Measurements from ENCODE around the gene LRRC8C.
"Not testable (repeated sequence)": the region's sequence is repeated elsewhere in the genome, so short reads cannot be mapped to it uniquely, and the experiment has no call there.

LRRC8C gene

DNA sequence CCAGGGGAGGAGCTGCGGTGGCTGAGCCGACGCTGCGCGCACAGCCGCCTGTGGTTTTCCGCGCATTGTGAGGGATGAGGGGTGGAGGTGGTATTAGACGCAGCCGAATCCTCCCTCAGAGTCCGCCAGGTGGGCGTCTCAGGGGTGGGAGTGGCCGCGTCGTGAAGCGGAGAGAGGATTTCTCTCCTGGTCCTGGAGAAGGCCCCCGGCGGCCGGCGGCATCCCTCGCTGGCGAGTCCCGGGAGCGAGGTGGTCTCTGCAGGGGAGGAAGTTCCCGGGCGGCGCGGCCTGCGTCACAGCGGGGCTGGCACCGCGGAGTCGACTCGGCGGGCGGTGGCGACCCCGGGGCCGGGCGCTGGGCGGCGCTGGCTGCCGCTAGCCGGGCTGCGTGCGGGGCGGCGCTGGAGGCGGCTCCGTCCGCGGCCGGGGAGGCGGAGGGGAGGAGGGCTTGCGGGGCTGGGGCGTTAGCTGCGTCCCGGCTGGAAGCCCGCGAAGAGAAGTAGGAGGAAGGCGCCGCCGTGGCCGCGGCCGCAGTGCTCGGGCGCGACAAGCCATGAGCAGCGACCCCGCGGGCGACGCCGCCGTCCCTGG lies at the start of gene LRRC8C:
Gene LRRC8C, plus strand, starts transcription at position 464 of the 591 bp plus-strand sequence. CDS start 53,354 bp downstream, outside the sequence.
- no peak for DNase-seq

- DNase-seq = no peak
Observed at GRCh38 chr1:89584211-89584610, 48.7 kb upstream of the LRRC8C start.

- no peak for DNase-seq
Observed at GRCh38 chr1:89584781-89585180, 48.1 kb upstream of the LRRC8C start.

DNA sequence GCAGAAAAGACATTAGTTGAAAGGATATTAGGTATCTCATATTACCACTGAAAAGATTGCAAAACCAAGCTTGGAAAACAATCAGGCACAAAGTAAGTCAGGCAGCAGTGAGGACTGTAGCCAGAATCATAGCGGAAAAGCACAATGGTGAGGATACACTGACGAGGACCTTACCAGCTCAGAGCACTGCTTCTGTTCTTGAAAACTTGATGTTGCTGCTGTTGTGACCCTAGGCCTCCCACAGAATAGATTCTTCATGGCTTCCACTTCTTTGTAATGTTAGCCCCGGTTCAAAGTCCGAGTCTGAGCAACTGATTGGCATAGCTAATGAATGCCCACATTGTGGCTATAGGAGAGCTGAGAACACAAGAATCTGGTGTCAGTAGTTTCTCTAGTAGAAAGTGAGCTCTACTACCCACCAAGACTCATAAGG lies 45.2 kb upstream of the LRRC8C start:
- DNase-seq = no peak

DNA sequence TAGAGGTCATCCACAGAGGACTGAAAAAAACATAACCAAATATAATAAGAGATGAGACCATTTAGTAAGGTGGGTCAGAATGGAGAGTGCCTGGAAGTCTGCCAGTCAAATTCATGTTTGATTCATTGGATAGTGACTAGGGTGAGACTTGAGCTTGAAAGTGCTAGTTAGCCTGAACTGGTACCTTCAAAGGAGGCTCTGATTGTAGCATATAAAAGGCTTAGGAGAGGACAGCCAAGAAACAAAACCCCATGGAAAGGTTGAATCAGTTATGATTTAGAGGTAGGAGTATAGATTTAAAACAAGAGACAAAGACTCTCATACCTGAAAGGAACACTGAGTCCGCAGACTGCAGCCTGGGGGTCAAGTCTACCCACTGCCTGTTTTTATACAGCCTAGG lies 44.4 kb upstream of the LRRC8C start:
- no peak for DNase-seq

GRCh38 chr1:89589515-89589914 lies 43.4 kb upstream of the LRRC8C start:
- DNase-seq = no peak

DNA sequence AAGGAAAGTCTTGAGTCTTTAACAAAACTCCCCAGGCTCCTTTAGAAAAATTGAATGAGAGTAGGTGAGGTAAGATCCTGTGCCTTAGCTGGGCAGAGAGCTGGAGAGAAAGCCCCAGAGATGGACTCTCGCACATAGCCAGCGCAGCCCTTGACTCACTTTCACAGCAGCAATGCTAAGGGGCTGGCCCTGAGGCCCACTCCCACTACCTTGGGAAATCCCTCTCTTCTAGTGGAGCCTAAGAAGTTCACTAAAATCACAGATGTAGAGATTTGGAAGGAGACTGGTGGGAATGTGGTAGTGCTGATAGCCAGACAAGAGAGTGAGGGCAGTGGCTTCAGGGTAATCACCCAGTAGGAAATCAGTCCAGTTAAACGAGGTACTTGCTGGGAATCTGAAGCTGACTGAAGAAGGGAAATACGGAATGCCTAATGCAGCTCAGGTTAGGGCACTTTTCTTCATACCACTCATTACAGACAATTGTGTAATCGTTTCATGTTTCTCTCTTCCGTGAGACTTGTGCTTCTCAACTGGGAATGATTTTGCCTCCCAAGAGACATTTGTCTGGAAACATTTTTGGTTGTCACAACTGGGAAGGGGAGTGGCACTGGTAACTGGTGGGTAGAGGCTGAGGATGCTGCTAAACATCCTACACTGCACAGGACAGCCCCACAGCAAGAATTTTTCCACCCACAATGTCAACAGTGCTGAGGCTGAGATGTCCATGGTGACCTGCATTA lies 42.4 kb upstream of the LRRC8C start:
- no peak for DNase-seq

GRCh38 chr1:89592861-89593302 lies 40.0 kb upstream of the LRRC8C start:
- DNase-seq = not testable (repeated sequence)

DNA sequence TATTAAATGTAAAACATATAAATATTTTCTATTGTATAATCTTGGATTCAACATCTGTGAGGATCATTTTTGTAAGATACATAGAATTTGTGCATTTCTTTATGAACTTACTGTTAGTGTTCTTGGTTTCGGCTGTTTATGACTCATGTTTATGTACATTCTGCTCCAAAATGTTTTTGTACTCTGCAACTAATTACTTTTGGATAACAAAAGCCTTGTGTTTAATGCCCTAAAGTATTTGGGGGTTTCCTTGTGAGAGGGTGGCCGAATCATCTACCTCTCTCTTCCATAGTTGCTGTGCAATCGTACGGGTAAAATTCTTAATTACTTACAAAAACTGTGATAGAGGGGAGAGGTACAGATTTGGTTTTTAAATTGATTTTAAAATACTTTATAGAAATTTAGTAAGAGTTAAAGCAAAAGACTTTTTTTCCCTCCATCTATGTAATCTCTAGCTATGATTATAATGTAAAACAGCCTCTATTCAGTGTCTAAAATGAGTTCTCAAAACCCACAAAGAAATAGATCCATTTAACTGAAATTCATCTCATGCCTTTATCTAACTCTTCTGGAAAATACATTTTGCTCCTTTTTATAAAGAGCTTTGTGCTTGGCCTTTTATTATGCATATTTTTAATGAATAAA lies 38.7 kb upstream of the LRRC8C start:
- no peak for DNase-seq

DNA sequence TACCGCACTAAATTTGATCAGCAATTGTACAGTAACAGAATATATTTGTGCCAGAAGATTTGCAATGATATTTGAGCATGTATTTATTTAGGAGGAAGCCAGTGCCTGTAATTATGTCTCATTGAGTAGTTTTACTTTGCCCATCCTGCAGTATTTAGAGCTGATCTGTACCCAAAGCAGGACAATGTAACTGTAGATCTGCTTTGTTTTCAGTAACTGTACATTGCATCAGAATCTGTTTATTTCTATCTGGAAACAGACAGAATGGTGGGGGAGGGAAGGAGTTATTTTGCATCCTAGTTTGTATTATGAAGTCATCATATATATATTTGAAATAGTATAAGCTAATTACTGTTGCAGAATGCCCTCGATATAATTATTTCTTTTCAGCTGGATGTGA lies 36.2 kb upstream of the LRRC8C start:
- DNase-seq = no peak

DNA sequence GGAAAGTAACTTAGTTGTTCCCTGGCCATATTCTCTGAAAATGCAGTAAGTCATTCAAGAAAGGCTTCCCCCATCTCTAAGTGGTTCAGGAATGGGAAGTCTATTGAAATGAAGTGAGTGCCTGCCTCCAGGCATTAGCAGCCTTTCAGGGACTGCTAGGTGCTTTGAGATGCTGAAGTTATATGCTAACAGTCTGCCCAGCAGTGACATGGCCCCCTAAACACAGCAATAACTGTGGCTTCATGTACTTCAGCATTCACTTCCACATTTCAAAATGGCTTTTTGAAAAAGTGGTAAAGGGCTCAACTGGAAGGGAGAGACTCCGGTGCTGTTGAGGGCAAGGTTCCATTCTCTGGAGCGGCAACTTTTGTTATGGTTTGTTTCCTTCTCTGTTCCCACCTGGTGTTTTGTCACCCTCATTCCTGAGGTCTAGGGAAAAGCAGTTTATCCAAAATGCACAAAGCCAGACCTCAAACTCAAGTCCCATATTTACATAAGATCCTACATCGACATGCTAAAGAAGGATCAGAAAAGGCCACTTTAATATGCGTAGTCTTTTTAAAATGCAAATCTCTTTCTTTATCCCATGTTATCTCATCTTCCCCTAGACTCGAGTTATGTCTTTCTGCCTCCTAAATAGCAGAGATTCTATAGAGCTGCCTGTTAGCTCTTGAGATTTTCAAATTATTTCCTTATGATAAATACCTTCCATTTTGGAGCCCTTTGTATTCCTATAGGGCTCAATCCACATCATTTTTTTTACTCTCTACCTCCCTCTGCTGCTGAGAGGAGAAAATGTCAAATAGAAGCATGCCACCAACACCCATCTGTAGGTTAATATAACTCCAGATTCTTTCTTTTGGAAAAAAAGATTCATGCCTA lies 34.2 kb upstream of the LRRC8C start:
- no peak for DNase-seq

DNA sequence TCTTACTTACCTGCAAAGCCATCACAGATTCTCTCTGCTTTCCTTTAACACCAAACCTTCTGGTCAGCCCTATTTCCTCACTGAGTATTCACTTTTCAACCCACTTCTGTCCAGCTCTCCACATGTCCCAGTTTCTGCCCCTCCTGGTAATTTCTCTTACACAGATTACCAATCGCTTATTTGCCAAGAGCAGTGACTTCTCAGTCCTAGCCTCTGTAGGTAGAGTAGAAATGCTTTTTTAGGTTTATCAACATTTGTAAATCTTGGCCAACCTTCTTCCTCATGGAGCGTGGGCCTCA lies 33.6 kb upstream of the LRRC8C start:
- DNase-seq = no peak

- no peak for DNase-seq
Observed at GRCh38 chr1:89600451-89601224, 32.3 kb upstream of the LRRC8C start.

GRCh38 chr1:89602871-89603404 lies 30.0 kb upstream of the LRRC8C start:
- no peak for DNase-seq

- DNase-seq = no peak
Observed at GRCh38 chr1:89603651-89604413, 29.1 kb upstream of the LRRC8C start.

- no peak for DNase-seq
Observed at GRCh38 chr1:89604414-89604735, 28.5 kb upstream of the LRRC8C start.

DNA sequence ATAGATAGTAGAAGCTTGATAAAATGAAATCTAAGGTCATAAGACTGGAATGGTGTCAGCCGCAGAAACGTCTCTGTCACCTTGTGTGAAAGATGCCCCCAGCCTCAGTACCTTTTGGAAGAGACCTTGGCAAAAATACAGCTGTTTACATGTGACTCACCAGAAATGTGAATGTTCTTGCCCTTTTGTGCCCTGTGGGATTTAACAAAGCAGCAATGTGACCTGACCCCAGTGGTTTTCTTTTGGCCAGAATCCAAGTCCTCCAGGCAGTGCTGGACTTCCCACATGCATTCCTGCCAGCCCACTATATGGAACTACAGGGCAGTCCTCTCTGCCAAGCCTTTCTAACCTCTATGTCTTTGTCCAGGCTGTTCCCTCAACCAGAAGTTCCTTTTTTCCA lies 27.2 kb upstream of the LRRC8C start:
- no peak for DNase-seq

DNA sequence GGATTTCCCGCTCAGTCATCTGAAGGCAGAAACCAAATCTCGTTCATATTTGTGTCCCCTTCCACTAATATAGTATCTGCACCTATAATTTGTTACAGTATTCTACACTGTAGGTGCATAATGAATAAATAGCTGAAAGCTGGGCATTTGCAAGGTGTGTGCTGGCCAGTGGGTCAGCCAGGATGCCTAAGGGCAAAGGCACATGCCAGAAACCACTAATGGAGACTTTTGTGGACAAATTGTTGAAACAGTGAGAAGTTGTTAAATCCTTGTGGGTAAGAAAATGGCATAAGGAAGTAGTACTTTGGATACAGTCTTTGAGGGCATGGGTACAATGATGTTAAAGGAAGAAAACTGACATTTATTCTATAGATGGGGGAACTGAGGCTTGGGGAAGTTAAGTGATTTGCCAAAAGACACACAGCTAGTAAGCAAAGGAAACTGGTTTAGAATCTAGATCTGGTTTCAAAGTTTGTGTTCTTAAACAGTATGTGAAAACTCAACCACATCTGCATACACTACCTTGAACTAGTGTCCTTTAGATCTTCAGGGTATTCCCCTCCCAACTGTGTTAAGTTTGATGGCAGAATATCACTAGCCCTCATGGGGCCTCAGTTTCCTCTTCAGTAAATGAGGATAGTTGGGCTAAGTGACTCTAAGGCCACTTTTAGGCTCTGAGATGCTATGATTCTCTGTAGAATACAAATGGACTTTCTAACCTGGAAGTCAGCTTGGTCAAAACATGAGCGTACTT lies 26.5 kb upstream of the LRRC8C start:
- DNase-seq = no peak

- DNase-seq = no peak
Observed at GRCh38 chr1:89607156-89607555, 25.8 kb upstream of the LRRC8C start.

DNA sequence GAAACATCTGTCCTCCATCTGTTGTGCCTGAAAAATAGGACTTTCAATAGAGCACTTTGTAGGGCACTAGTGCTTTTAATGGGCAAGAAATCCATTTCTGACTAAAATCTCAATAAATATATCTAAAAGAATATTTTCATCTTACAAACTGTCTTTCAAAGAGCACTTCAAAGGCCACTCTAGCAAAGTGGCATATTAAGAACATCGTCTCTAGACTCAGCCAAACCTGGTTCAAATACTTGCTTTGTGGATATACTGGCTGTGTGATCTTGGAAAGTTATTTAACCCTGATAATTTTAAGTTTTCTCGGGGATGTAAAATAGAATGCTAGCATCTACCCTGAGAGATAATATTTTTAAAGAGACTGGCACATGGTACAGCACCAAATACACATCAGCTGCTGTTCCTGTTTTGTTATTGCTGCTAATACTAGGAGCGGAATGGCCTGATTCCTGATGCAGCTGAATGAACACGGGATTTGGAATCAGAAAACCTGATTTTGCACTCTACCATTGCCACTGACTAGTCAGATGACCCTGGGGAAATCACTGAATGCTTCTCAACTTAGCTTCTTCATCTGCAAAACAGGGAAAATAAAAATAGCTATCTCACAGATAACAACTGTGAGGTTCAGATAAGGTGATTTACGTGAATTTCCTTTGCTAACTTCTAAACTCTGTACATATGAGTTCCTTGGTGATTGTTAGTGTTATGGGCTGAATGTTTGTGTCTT lies 25.2 kb upstream of the LRRC8C start:
- DNase-seq = no peak
